GM12878 (cell line): ENCODE results near the gene ADSS2.

Source experiments
- POLR2A ChIP-seq: IDR thresholded peaks from 2 replicates; pipeline ENCODE4 v1.6.1; 2011; ENCODE audit warnings: low read depth, mild to moderate bottlenecking, low read length
- POLR2AphosphoS5 ChIP-seq: IDR thresholded peaks from 2 replicates; pipeline ENCODE4 v1.6.1; 2011; ENCODE audit warnings: mild to moderate bottlenecking, low read length, inconsistent platforms
- RAD21 ChIP-seq: IDR thresholded peaks from 2 replicates; pipeline ENCODE4 v1.6.1; 2011; ENCODE audit warnings: mild to moderate bottlenecking, low read depth, low read length, moderate library complexity; ENCODE audit not compliant: insufficient read depth
- RCOR1 ChIP-seq: conservative IDR thresholded peaks from 2 replicates; pipeline ENCODE4 v1.6.1; 2012; ENCODE audit warnings: low read depth, low read length, improper control_type of control experiment
- ZNF207 ChIP-seq: fragments of 450-650 bp; IDR thresholded peaks from 2 replicates; pipeline ENCODE4 v1.6.1; 2014; ENCODE audit warnings: antibody characterized with exemption, mild to moderate bottlenecking, borderline replicate concordance
- TF ChIP-seq, protein P1 (sequence below): fragments of 450-650 bp; IDR thresholded peaks from 2 replicates; pipeline ENCODE4 v1.6.1; 2018; ENCODE audit warnings: mild to moderate bottlenecking, low read depth, moderate library complexity; ENCODE audit not compliant: partially characterized antibody
- TF ChIP-seq, protein P2 (sequence below): IDR thresholded peaks from 2 replicates; pipeline ENCODE4 v1.6.1; 2012; ENCODE audit warnings: mild to moderate bottlenecking, low read depth, low read length

DNA sequence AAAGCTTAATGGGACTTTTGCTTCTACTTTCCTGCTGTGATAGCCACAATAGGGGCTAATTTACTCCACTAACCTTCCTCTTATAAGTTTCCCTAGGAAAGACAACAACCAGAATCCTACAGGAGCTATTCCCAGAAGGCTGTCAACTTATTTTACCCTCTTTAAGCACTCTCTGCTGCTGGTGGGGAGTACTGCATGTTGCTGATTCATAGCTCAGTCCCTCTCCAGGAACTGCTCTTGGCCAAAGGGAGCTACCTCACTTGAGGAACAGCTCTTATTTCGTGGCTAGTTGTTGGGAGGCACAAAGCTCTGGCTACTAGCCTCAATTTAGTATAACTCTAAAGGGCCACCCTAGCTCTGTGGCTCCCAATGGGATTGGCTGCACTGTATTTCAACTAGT, 37.2 kb downstream of the ADSS2 start:
- TF ChIP-seq, protein P1, sequence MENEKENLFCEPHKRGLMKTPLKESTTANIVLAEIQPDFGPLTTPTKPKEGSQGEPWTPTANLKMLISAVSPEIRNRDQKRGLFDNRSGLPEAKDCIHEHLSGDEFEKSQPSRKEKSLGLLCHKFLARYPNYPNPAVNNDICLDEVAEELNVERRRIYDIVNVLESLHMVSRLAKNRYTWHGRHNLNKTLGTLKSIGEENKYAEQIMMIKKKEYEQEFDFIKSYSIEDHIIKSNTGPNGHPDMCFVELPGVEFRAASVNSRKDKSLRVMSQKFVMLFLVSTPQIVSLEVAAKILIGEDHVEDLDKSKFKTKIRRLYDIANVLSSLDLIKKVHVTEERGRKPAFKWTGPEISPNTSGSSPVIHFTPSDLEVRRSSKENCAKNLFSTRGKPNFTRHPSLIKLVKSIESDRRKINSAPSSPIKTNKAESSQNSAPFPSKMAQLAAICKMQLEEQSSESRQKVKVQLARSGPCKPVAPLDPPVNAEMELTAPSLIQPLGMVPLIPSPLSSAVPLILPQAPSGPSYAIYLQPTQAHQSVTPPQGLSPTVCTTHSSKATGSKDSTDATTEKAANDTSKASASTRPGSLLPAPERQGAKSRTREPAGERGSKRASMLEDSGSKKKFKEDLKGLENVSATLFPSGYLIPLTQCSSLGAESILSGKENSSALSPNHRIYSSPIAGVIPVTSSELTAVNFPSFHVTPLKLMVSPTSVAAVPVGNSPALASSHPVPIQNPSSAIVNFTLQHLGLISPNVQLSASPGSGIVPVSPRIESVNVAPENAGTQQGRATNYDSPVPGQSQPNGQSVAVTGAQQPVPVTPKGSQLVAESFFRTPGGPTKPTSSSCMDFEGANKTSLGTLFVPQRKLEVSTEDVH = no peak
- TF ChIP-seq POLR2A (no peak), POLR2AphosphoS5 (no peak), RAD21 (no peak), RCOR1 (no peak), ZNF207 (no peak)
- TF ChIP-seq, protein P2, sequence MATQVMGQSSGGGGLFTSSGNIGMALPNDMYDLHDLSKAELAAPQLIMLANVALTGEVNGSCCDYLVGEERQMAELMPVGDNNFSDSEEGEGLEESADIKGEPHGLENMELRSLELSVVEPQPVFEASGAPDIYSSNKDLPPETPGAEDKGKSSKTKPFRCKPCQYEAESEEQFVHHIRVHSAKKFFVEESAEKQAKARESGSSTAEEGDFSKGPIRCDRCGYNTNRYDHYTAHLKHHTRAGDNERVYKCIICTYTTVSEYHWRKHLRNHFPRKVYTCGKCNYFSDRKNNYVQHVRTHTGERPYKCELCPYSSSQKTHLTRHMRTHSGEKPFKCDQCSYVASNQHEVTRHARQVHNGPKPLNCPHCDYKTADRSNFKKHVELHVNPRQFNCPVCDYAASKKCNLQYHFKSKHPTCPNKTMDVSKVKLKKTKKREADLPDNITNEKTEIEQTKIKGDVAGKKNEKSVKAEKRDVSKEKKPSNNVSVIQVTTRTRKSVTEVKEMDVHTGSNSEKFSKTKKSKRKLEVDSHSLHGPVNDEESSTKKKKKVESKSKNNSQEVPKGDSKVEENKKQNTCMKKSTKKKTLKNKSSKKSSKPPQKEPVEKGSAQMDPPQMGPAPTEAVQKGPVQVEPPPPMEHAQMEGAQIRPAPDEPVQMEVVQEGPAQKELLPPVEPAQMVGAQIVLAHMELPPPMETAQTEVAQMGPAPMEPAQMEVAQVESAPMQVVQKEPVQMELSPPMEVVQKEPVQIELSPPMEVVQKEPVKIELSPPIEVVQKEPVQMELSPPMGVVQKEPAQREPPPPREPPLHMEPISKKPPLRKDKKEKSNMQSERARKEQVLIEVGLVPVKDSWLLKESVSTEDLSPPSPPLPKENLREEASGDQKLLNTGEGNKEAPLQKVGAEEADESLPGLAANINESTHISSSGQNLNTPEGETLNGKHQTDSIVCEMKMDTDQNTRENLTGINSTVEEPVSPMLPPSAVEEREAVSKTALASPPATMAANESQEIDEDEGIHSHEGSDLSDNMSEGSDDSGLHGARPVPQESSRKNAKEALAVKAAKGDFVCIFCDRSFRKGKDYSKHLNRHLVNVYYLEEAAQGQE = no peak
